Activated naive CD8-positive, alpha-beta T cell treated with anti-CD3 and anti-CD28 coated beads, Interleukin-2, amount 50 U/mL, for 24 hours (primary cell): Measurements from ENCODE around the gene PRDM1.

ENCODE experiments used
- ATAC-seq: fragments of 150-1000 bp; cut with Tn5 transposase; one replicate; pipeline ENCODE4 v1.10.0; 2021
- DNase-seq: peaks from one replicate; pipeline ENCODE4 v3.0.0; 2021
- H3K27ac Mint-ChIP-seq: one replicate; pipeline ENCODE4 v1.8.0; 2021; ENCODE audit warnings: mild to moderate bottlenecking, mixed read lengths
- H3K27me3 Mint-ChIP-seq: one replicate; pipeline ENCODE4 v1.8.0; 2021; ENCODE audit warnings: mixed read lengths
- H3K36me3 Mint-ChIP-seq: one replicate; pipeline ENCODE4 v1.8.0; 2021; ENCODE audit warnings: low read depth, mixed read lengths
- H3K4me1 Mint-ChIP-seq: one replicate; pipeline ENCODE4 v1.8.0; 2021; ENCODE audit warnings: mixed read lengths
- H3K4me3 Mint-ChIP-seq: one replicate; pipeline ENCODE4 v1.8.0; 2021; ENCODE audit warnings: mild to moderate bottlenecking, moderate library complexity, mixed read lengths
- H3K9me3 Mint-ChIP-seq: one replicate; pipeline ENCODE4 v1.8.0; 2021; ENCODE audit warnings: mixed read lengths

The PRDM1 gene

DNA sequence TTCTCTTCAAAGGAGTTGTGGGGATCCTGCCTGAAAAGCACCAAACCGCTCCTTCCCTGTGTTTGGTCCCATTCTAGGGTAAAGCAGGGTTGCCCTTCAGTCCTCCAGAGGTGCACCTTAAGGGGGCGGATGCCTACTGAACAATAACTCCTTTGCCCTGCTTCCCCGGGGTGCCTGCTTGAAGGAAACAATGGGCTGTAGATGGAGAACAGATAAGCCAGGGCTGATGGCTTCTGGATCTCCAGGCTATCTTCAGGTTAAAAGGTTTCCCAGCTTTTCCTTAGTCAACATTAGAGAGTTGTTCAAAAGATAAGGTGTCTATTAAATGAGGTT lies 5.4 kb upstream of the PRDM1 start:
- DNase-seq: no peak
- Mint-ChIP-seq H3K27ac (no peak overlapping the region), H3K9me3 (no peaks in the 10 kb centered on the region), H3K36me3 (no peaks in the 10 kb centered on the region), H3K4me3 (no peak overlapping the region), H3K4me1 (peaks cover 33% of the 10 kb centered on the region), H3K27me3 (peaks cover 9% of the 10 kb centered on the region)
- no peak for ATAC-seq

DNA sequence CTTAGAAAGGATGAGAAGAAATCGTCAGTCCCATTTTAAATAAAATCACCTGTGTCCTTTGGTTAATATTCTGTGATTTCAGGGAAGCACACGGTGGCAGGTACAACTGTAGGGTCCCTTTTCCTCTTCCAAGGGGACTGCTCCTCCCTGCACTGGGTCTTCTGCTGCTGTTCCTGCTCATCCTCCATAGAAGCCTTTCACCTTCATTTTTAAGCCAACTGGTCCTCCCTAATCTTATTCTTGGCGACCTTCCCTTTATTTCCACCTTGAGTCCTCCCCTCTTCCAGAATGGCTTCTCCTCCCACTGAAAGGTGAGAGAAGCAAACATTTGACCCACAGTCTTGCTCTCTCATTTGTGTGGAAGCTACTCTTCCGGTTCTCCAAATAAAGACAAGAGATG lies 4.4 kb upstream of the PRDM1 start:
- ATAC-seq (no peak), DNase-seq (no peak)
- no peaks in the 10 kb centered on the region for H3K36me3 Mint-ChIP-seq
- no peaks in the 10 kb centered on the region for H3K9me3 Mint-ChIP-seq
- H3K27ac Mint-ChIP-seq: no peak overlapping the region
- peaks cover 42% of the 10 kb centered on the region for H3K4me1 Mint-ChIP-seq
- no peak overlapping the region for H3K4me3 Mint-ChIP-seq
- H3K27me3 Mint-ChIP-seq: peaks cover 16% of the 10 kb centered on the region

DNA sequence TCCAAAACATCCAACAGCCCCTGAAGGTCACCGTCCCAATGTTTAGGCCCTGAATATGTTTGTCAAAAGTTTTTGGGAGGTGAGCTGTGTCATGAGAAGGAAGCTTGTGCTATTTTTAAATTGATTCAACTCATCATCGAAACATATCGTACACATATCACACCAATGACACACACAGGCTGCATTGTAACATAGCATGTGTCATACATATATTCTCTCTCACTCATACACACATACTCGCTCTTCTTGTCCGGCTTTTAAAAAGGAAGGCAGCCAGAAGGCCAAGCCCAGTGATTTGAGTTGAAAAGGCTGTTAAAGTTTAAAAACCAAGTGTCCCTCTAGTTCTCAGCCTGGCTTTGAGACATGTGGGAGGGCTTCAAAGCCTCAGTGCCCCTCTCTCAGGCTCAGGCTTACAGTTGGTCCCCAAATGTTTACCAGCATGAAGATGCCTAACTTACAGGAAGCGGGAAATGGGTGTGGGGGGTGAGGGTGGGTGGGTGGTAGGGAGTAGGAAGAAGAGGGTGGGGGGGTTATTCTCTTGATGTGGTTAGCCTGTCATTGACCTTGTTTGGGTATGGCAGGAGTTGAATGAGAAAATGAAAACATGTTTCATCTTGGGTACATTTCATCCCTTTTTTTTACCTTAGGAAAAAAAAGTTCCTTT lies 3.3 kb upstream of the PRDM1 start:
- H3K4me3 Mint-ChIP-seq: no peak overlapping the region
- peaks cover 28% of the 10 kb centered on the region for H3K27me3 Mint-ChIP-seq
- peak overlapping the region; percentile 54 for H3K27ac Mint-ChIP-seq
- H3K9me3 Mint-ChIP-seq: no peaks in the 10 kb centered on the region
- peaks cover 54% of the 10 kb centered on the region for H3K4me1 Mint-ChIP-seq
- no peak for ATAC-seq
- H3K36me3 Mint-ChIP-seq: no peaks in the 10 kb centered on the region
- no peak for DNase-seq

DNA sequence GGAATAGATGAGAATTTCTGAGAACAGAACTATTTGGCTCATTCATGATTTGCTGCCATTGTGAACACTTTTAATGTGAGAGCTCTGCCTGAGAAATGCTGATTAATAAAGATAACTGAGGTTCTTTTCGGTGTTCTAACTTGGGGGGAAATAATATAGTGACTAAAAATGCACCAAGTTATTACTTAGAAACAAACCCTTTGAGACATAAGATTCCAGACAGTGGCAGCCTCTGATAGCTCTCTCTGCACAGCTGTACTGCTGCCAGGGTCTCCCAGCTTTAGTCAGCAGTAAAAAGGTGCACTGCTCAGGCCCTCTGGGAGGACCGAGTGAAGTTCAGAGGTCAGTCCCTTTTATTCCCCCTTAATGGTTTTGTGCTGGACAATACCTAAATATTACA lies 2.5 kb upstream of the PRDM1 start:
- Mint-ChIP-seq H3K27me3 (peaks cover 32% of the 10 kb centered on the region), H3K9me3 (no peaks in the 10 kb centered on the region), H3K27ac (no peak overlapping the region), H3K4me1 (peaks cover 57% of the 10 kb centered on the region), H3K4me3 (no peak overlapping the region), H3K36me3 (no peaks in the 10 kb centered on the region)
- ATAC-seq (peak; percentile 30), DNase-seq (no peak)

DNA sequence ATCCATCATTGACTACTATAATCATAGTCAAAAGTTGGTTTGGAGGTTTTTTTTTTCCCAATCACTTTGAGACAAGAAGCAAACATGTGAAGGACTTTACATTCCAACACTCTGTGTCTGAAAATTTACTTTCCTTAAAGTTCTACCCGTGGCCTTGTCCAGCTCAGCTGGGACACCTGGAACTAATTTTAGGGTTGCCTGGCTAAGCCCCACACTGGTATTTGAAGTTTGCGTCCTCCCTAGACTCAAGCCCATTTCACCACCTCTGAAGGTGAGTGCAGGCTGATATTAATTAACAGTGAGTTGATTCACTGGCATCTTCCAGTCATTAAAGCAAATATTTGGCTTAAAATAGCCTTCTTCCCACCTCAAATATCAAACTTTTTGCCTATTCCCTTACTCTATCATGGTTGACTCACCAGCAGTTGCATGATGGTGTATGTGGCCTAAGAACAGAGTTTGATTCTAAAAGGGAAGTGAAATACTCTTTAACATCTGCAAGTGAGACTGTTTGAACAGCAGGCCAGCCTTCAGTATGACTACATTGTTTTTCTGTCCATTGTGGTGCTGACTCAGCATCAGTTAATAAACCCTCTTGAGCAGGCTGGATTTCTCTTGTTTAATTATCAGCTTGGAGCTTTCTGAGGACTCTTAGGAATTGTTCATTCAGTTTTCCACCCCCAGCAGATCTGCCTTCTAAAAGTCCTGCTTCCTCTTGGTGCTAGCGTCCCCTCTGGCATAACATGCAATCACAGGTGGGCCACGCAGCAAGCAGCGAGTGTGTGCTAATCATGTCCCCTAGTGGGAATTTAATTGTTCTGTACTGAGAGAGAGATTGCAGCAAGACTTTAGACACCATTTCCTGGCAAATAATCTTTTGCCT lies 1.8 kb upstream of the PRDM1 start:
- Mint-ChIP-seq H3K4me1 (peaks cover 57% of the 10 kb centered on the region), H3K9me3 (no peaks in the 10 kb centered on the region), H3K36me3 (no peaks in the 10 kb centered on the region), H3K27ac (no peak overlapping the region), H3K27me3 (peaks cover 32% of the 10 kb centered on the region), H3K4me3 (no peak overlapping the region)
- no peak for DNase-seq
- peak; percentile 37 for ATAC-seq

DNA sequence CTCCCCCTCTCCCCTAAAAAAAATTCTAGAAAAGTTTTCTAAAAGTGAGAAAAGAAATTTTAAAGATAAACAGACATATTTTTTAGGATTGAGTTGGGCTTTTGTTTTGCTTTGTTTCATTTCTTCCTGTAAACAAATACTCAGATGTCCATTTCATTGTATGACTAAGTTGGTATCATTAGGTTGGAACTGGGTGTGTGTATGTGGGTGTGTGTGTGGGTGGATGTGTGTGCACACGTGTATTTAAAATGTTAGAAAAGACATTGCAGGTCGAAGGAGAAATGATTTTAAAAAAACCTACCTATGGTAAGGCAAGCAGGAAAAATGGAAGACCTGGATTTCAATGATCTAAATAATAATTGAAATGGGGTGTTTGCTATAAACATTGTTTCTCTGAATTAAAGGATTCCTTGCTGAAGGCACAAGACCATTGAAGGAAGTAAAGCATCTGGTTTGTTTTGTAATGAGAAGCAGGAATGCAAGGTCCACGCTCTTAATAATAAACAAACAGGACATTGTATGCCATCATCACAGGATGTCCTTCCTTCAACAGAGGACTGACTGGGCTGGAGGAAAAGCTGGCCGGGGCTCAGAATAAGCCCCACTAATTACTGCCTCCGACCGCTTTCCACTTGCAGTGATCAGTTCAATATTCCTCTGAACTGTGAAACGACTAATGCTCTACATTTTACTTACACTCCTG lies 996 bp upstream of the PRDM1 start:
- H3K9me3 Mint-ChIP-seq: no peaks in the 10 kb centered on the region
- DNase-seq (no peak), ATAC-seq (no peak)
- H3K27me3 Mint-ChIP-seq: peaks cover 37% of the 10 kb centered on the region
- no peaks in the 10 kb centered on the region for H3K36me3 Mint-ChIP-seq
- no peak overlapping the region for H3K27ac Mint-ChIP-seq
- peaks cover 62% of the 10 kb centered on the region for H3K4me1 Mint-ChIP-seq
- peak overlapping the region; percentile 84 for H3K4me3 Mint-ChIP-seq

DNA sequence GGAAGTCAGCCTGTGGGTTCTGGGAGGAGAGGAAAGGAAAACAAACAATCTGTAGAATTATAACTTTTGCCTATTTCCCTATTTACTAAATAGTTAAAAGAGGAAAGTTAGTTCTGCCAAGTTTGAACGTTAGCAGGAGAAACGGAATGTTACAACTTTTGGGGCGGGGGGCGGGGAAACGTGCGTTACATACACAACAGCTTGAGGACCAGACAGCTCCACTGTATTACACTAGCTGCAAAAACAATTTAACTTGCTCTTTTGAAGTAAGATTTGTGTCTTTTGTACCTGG lies 498 bp upstream of the PRDM1 start:
- no peaks in the 10 kb centered on the region for H3K9me3 Mint-ChIP-seq
- H3K36me3 Mint-ChIP-seq: no peaks in the 10 kb centered on the region
- peak overlapping the region; percentile 61 for H3K27ac Mint-ChIP-seq
- peak overlapping the region; percentile 84 for H3K4me3 Mint-ChIP-seq
- ATAC-seq (no peak), DNase-seq (no peak)
- H3K27me3 Mint-ChIP-seq: peaks cover 42% of the 10 kb centered on the region
- peaks cover 67% of the 10 kb centered on the region for H3K4me1 Mint-ChIP-seq

DNA sequence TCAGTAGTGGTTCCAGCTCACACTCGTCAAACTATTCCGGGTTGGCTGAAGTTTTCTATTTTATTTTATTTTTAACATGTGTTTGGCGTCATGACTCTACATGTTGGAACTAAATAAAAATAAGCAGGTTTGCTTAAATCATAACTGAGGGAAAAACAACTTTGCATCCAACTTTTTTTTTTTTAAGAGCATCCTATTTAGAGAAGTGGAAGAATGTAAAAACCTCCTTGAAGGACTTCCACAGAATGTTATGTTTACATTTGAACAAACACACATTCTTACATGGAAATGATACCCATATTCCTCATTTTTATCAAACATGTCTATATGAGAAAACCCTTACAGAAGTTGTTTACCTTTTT lies 659 bp downstream of the PRDM1 start:
- ATAC-seq (no peak), DNase-seq (no peak)
- H3K4me3 Mint-ChIP-seq: peak overlapping the region; percentile 84
- no peaks in the 10 kb centered on the region for H3K36me3 Mint-ChIP-seq
- H3K27me3 Mint-ChIP-seq: peaks cover 49% of the 10 kb centered on the region
- H3K27ac Mint-ChIP-seq: no peak overlapping the region
- no peaks in the 10 kb centered on the region for H3K9me3 Mint-ChIP-seq
- peaks cover 72% of the 10 kb centered on the region for H3K4me1 Mint-ChIP-seq

DNA sequence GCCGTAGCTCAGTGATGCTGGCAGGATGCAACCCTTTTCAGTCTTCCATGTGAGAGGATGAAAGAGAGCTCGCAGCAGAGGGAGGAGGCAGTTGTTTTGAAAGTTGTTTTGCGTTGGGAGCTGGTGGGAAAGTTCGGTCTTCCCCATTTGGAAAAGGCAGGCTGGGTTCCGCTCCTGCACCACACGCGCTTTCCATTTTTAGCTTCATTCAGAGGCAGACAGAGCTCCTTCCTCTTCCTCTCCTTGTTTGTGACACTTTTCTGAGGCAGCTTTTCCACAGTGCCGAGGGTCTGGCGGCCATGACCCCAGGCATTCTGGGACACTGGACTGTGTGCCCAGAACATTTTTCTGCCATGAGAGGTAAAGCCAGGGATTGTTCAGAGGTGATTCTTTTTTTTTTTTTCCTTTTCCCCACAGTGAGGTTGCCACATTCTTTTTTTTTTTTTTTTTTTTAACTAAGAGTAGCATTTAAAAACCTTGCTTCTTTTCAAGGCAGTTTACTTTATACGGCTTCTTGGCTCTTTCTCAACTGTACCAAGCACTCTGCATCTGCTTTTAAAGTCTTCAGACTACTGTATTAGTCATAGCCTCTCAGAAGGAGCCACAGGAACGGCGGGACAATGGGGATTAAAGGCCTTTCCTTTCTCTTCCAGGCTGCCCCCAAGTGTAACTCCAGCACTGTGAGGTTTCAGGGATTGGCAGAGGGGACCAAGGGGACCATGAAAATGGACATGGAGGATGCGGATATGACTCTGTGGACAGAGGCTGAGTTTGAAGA lies 1.6 kb downstream of the PRDM1 start:
- H3K27me3 Mint-ChIP-seq: peaks cover 53% of the 10 kb centered on the region
- no peak for ATAC-seq
- no peaks in the 10 kb centered on the region for H3K36me3 Mint-ChIP-seq
- H3K4me1 Mint-ChIP-seq: peaks cover 69% of the 10 kb centered on the region
- no peaks in the 10 kb centered on the region for H3K9me3 Mint-ChIP-seq
- peak overlapping the region; percentile 84 for H3K4me3 Mint-ChIP-seq
- H3K27ac Mint-ChIP-seq: peak overlapping the region; percentile 75
- DNase-seq: no peak

DNA sequence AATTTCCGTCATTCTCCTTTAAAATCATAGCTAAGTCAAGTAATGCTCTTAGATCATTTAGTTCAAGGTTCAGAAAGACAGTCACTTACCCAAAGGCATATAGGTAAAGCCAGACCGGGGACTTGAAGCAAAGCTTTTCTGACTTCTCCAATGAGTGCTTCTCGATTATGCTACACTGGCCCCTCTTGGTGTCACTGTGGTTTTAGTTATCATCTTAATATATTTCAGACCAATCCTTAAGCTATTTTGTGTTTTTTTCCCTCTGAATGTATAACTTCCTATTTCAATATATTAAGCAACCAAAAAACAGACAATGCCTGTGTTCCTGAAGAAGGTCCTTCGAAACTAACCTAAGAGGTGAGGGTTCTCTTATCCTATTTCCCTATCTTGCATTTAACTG lies 3.9 kb downstream of the PRDM1 start:
- Mint-ChIP-seq H3K36me3 (no peaks in the 10 kb centered on the region), H3K9me3 (no peaks in the 10 kb centered on the region), H3K27ac (no peak overlapping the region), H3K4me1 (peaks cover 63% of the 10 kb centered on the region), H3K4me3 (peak overlapping the region; percentile 12), H3K27me3 (peaks cover 50% of the 10 kb centered on the region)
- DNase-seq: no peak
- ATAC-seq: no peak

DNA sequence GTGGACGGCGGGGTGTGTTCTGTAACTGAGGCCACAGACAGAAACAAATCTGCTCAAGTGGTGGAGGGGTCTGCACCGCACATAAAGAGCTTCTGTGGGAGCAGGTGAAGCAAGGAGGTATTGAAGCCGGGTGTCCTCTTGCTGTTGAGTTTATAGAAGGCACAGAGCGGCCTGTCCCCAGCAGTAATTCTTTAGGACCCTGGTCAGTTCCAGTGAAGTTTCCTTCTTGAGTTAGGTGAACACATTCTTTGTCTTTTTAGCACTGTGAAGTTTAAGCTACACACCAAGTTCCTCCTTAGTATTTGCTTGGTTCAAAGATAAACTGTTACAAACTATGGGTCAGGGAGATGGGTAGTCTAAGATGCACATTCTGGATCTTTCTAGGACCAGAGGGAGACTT lies 6.1 kb downstream of the PRDM1 start:
- DNase-seq (no peak), ATAC-seq (no peak)
- Mint-ChIP-seq H3K4me1 (peaks cover 62% of the 10 kb centered on the region), H3K27ac (no peak overlapping the region), H3K36me3 (peaks cover 6% of the 10 kb centered on the region), H3K4me3 (no peak overlapping the region), H3K9me3 (no peaks in the 10 kb centered on the region), H3K27me3 (peaks cover 33% of the 10 kb centered on the region)

DNA sequence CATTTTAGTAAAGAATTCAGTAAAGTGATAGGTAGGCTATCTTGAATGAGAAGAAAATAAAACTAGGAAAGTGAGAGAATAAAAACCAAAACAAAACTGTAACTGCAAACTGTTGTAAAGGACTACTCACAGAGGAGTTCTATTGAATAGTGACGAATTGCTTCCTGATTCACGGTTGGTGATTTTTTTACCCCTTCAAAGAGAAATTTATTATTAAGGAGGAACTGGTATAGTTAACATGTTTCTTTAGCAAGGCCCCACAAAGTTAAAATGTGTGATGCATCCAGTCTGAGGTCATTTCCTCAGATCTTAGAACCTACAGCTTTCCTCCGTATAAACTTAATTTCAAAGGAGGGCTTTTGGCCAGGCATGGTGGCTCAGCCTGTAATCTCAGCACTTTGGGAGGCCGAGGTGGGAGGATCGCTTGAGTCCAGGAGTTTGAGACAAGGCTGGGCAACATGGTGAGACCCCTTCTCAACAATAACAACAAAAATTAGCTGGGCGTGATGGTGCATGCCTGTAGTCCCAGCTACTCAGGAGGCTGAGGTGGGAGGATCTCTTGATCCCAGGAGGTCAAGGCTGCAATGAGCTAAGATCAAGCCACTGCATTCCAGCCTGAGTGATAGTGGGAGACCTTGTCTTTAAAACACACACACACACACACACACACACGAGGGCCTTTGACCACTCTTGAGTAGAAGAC lies 8.3 kb downstream of the PRDM1 start:
- peaks cover 6% of the 10 kb centered on the region for H3K36me3 Mint-ChIP-seq
- no peaks in the 10 kb centered on the region for H3K9me3 Mint-ChIP-seq
- peak overlapping the region; percentile 35 for H3K4me3 Mint-ChIP-seq
- no peak for DNase-seq
- H3K27ac Mint-ChIP-seq: peak overlapping the region; percentile 61
- peaks cover 74% of the 10 kb centered on the region for H3K4me1 Mint-ChIP-seq
- ATAC-seq: no peak
- peaks cover 23% of the 10 kb centered on the region for H3K27me3 Mint-ChIP-seq

DNA sequence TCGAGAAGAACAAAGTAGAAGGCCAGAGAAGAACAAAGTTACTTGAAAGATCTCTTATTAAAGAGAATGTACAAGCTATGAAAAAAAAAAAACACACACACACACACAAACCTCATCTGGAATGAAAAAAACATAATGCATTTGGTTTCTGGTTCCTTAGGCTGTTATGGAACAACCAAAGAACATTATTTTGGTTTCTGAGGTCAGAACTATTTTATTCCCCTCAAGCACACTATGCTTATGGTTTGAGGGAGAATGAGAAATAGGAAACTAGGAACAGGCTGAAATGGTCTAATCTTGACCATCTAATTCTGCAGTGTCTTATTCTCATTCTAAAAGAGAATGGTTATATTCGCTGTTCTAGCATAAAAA lies 8.8 kb downstream of the PRDM1 start:
- ATAC-seq (no peak), DNase-seq (no peak)
- Mint-ChIP-seq H3K36me3 (peaks cover 6% of the 10 kb centered on the region), H3K4me3 (no peak overlapping the region), H3K27me3 (peaks cover 19% of the 10 kb centered on the region), H3K4me1 (peaks cover 75% of the 10 kb centered on the region), H3K9me3 (no peaks in the 10 kb centered on the region), H3K27ac (peak overlapping the region; percentile 61)
